ENCODE data around the gene YPEL3.

The YPEL3 gene

GRCh38 chr16:30046178-30046577 lies 49.8 kb downstream of the YPEL3 start:
- no peak for DNase-seq (ENCODE audit: low read depth)

All from non-pigmented ciliary epithelial cell (primary cell).